Cardiac fibroblast (primary cell): ENCODE data around the gene SH3BP5.

Experiments
- DNase-seq, 2 donors: peaks; one replicate each; pipeline versions ENCODE4 v3.0.0 to v3.0.0-alpha.2; 2010; ENCODE audit warnings: low read depth in 2 of 2
- H3K4me3 ChIP-seq, 2 donors: replicated peaks in 1 of 2; 1 replicate in 1 of 2; 2 replicates in 1 of 2; pipeline ENCODE4 v1.5.1; 2011; ENCODE audit warnings: low read depth in 2 of 2, low read length in 2 of 2, mild to moderate bottlenecking in 2 of 2, moderate library complexity in 1 of 2
- CTCF ChIP-seq: IDR thresholded peaks from one replicate; pipeline ENCODE4 v1.5.1; 2011; ENCODE audit warnings: low read depth, mild to moderate bottlenecking, low read length, inconsistent platforms

Gene SH3BP5

GRCh38 chr3:15261274-15261673 is 71.1 kb downstream of the SH3BP5 start:
- no peak for TF ChIP-seq CTCF
- no peak overlapping the region for H3K4me3 ChIP-seq
- DNase-seq, result no peak

DNA sequence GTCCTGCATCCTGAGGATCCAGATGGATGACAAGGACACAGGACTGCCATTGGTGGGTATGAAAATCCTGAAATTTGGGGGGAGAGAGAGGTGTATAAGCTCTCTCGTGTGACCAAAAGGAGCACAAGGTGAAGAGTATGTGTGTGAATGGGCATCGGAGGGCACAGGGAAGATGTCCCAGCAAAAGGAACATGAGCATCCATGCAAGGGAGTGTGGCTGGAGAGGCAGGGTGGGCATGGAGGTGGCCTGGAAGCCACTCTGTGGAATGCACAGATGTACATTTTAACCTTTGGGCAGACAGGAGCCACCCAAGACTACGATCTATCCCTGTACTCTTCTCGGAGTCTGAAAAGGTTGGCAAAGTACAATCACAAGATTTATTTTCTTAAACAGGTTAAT is 71.9 kb downstream of the SH3BP5 start:
- DNase-seq, result no peak
- no peak overlapping the region for H3K4me3 ChIP-seq
- no peak for TF ChIP-seq CTCF

DNA sequence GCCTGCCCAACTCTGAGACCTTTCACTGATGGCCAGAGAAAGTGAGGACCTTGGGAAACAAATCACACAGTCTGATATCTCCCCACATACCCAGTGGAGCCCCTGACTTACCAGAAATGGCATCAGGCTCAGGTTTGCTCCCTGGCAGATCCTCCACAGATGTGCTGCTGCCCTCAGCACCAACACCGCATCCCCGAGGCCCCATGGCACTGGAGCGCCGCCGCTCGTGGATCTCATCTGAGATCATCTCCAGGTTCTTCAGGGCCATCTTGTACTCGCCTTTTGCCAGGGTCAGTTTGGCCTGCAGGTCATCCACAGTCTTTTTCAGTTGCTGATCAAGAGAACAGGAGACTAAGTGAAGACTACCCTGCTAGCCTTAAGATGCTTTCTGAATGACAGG is 73.7 kb downstream of the SH3BP5 start:
- no peak overlapping the region for H3K4me3 ChIP-seq
- DNase-seq, result no peak
- TF ChIP-seq CTCF, result no peak

GRCh38 chr3:15256861-15257341 is 75.5 kb downstream of the SH3BP5 start:
- no peak for TF ChIP-seq CTCF
- DNase-seq, result no peak
- H3K4me3 ChIP-seq, result no peak overlapping the region

GRCh38 chr3:15255215-15255614 is 77.2 kb downstream of the SH3BP5 start:
- no peak for TF ChIP-seq CTCF
- no peak for DNase-seq
- no peak overlapping the region for H3K4me3 ChIP-seq

DNA sequence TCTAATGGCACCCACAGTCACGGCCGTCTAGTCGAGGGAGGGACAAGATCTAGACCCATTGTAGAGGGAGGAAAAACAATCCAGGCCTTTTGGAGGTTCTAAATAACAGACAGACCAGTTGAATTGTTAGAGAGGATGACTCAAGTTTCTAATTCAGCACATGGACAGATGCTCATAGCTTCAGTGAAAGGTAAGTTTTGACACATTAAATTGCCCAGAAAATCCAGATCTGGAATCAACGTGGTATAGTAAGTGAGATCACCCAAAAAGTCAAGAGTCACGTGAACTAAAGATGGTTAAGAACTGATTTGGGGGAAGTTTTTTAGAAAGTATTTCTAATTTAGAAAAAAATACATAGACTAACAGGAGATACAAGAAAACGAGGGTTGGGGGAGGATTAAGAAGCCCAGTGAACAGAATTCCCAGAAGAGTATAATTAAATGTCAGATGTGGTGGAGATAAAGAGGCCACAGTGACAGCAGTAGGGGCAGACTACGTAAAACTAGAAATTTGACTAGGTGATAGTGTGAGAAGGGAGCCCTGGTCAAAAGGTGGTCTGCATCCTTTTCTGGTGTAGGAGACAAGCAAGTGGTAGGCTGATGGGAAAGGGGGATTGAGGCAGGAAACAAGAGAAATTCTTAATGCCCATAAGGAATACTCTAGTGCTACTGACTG is 79.2 kb downstream of the SH3BP5 start:
- H3K4me3 ChIP-seq, result no peak overlapping the region
- no peak for DNase-seq
- no peak for TF ChIP-seq CTCF

DNA sequence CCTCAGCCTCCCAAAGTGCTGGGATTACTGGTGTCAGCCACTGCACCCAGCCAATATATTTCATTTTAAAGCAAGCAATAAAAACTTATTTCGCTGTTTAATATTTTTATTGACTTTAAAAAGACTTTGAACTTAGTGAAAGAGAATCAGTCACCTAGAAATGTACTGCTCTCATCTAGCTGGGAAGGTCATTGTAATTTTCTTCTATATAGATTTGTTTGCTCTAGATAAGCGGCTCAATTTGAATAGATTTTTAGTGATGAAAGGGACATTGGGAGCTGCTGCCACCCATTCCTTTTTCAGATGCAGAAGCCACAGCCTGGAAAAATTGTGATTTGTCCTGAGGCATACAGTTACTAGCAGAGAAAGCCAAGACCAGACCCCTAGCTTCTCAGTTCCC is 86.2 kb downstream of the SH3BP5 start:
- no peak overlapping the region for H3K4me3 ChIP-seq
- TF ChIP-seq CTCF, result no peak
- DNase-seq, result no peak
